Ovary (tissue), 3 donors: ENCODE data around the gene SECISBP2L.

Experiments used
- POLR2A ChIP-seq: fragments of 450-650 bp; IDR thresholded peaks from one replicate; pipeline ENCODE4 v1.6.1; 2017; ENCODE audit warnings: antibody characterized with exemption, mild to moderate bottlenecking, moderate library complexity
- TF ChIP-seq, protein P1 (sequence below), 3 donors: fragments of 450-650 bp in 2 of 3; fragments of 200-600 bp in 1 of 3; IDR thresholded peaks; one replicate each; pipeline versions ENCODE4 v1.5.1 to v1.8.0; 2016 to 2022; ENCODE audit warnings: antibody characterized with exemption in 3 of 3, mild to moderate bottlenecking in 1 of 3
- donor health status: DM: no; HTN: no; CAD: no.

DNA sequence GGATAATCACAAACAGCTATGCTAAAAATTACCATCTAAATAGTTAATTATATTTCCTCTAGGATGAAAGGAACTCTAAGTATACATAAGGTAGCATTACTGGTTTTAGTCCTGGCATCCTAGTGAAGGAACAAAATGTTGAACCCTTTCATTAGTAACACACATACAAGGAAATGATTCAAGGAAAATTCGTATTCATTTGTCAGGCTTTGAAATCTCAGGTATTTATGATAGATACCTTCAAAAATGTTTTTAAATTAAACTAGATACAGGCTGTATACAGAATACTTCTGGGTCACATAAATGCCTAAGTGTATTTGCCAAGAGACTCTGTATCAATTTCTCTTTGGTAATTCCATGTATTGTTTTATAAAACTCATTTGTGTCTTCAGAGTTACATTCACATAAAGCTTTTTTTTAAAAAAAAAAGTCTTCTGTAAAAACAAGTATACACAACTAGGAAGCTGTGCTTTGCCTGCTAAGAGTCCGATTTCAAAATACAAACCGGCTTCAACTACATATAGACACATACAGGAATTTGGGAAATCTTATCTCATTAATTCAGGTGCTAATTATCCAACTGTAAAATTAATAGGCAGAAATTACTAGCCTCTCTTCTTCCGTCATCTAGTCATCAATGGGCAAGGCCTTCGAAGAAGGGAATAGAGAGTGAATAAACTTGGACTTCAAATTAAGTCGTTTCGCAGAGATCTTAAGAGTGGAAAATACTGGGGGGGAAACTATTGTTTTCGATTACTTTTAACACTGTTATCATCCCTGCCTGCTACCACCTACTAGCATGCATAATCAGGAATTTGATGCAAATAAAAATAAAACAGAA lies 1.3 kb downstream of the SECISBP2L start:
- TF ChIP-seq POLR2A, result no peak
- TF ChIP-seq, protein P1, sequence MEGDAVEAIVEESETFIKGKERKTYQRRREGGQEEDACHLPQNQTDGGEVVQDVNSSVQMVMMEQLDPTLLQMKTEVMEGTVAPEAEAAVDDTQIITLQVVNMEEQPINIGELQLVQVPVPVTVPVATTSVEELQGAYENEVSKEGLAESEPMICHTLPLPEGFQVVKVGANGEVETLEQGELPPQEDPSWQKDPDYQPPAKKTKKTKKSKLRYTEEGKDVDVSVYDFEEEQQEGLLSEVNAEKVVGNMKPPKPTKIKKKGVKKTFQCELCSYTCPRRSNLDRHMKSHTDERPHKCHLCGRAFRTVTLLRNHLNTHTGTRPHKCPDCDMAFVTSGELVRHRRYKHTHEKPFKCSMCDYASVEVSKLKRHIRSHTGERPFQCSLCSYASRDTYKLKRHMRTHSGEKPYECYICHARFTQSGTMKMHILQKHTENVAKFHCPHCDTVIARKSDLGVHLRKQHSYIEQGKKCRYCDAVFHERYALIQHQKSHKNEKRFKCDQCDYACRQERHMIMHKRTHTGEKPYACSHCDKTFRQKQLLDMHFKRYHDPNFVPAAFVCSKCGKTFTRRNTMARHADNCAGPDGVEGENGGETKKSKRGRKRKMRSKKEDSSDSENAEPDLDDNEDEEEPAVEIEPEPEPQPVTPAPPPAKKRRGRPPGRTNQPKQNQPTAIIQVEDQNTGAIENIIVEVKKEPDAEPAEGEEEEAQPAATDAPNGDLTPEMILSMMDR (IDR thresholded peaks at IDR 0.05), result no peak
